Measurements from ENCODE around the gene CNTNAP4. TPM values are rescaled to one million over a fixed set of nuclear protein-coding genes. Genes with fewer than 3 reads are reported as not detected.

The CNTNAP4 gene
- total RNA-seq, 2 donors from 2014 or later: not detected

DNA sequence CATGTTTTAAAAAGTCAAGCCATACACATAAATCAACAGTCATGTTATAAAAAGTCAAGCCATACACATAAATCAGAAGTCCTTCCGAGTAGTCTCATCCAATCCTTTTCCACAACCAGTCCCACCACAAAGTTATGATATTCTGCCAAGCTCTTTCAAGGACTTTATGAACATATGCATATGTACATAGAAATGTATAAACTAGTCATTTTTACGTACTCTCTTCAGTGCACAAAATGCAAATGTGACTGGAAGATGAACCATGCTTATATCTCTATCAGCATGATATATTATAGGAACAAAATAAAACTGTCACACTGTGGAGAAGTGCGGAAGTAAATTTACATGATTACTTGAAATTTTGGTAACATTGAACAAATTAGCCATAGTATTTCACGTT lies 200.9 kb downstream of the CNTNAP4 start:
- TF ChIP-seq, protein P1, sequence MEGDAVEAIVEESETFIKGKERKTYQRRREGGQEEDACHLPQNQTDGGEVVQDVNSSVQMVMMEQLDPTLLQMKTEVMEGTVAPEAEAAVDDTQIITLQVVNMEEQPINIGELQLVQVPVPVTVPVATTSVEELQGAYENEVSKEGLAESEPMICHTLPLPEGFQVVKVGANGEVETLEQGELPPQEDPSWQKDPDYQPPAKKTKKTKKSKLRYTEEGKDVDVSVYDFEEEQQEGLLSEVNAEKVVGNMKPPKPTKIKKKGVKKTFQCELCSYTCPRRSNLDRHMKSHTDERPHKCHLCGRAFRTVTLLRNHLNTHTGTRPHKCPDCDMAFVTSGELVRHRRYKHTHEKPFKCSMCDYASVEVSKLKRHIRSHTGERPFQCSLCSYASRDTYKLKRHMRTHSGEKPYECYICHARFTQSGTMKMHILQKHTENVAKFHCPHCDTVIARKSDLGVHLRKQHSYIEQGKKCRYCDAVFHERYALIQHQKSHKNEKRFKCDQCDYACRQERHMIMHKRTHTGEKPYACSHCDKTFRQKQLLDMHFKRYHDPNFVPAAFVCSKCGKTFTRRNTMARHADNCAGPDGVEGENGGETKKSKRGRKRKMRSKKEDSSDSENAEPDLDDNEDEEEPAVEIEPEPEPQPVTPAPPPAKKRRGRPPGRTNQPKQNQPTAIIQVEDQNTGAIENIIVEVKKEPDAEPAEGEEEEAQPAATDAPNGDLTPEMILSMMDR (IDR thresholded peaks at IDR 0.05): no peak

DNA sequence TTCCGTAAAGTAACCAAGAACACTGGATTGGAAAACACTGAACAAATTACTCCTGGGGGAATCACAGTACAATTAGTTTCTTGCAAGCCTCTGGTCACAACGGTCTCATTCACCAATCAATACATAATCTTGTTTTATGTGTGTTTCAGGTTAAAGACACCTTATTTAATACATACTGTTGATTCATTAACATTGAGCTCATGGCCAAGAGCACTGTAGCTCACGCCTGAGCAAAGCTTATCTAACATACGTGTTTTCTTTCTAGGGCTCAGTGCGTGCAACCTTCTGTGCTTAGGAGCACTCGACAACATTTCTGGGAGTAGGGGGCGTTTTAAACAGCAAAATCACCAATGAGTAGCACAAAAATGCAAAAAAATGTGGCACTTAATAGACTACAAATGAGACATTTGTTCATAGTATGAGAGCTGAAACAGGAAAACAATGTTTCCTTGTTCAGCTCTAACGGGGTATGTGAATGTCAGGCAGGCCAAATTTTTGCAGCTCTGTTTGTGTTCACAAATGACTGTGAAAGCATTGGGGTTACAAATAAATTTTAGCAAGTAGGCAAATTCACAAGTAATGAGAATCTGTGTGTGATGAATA lies 206.2 kb downstream of the CNTNAP4 start:
- Histone ChIP-seq H3K4me1 (no peaks in the 10 kb centered on the region), H3K27me3 (no peaks in the 10 kb centered on the region), H3K27ac (no peak overlapping the region), H3K4me3 (no peak overlapping the region), H3K9me3 (no peaks in the 10 kb centered on the region), H3K36me3 (no peaks in the 10 kb centered on the region)
- no peak for DNase-seq (ENCODE audit: low spot score)
- TF ChIP-seq, protein P1 (IDR thresholded peaks at IDR 0.05): no peak

More for the DNA sequence above, 200.9 kb downstream of the CNTNAP4 start:
- no peak overlapping the region for H3K4me3 ChIP-seq
- H3K27me3 ChIP-seq: no peaks in the 10 kb centered on the region
- no peak for DNase-seq (ENCODE audit: low spot score)
- no peak overlapping the region for H3K27ac ChIP-seq
- no peaks in the 10 kb centered on the region for H3K36me3 ChIP-seq
- H3K9me3 ChIP-seq: no peaks in the 10 kb centered on the region
- no peaks in the 10 kb centered on the region for H3K4me1 ChIP-seq

DNA sequence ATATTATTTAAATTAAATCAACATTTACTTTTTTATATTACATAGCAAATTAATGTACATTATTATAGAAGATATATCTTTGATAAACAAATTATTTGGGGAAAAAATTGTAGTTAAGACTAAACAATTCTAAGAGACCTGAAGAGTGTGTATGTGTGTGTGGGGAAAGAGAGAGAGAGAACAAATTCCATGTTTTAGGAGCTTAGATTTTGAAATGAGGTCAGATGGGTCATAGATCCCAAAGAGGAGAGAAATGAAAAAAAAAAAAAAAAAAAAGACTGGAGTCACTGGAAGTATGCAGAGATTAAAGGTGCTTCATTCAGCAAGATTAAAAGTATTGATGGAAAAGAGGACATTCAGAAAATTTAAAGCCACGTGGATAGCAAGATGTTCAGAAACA lies 206.8 kb downstream of the CNTNAP4 start:
- TF ChIP-seq, protein P1 (IDR thresholded peaks at IDR 0.05): no peak
- Histone ChIP-seq H3K4me3 (no peak overlapping the region), H3K27me3 (no peaks in the 10 kb centered on the region), H3K9me3 (no peaks in the 10 kb centered on the region), H3K4me1 (no peaks in the 10 kb centered on the region), H3K36me3 (no peaks in the 10 kb centered on the region), H3K27ac (no peak overlapping the region)
- DNase-seq (ENCODE audit: low spot score): no peak

DNA sequence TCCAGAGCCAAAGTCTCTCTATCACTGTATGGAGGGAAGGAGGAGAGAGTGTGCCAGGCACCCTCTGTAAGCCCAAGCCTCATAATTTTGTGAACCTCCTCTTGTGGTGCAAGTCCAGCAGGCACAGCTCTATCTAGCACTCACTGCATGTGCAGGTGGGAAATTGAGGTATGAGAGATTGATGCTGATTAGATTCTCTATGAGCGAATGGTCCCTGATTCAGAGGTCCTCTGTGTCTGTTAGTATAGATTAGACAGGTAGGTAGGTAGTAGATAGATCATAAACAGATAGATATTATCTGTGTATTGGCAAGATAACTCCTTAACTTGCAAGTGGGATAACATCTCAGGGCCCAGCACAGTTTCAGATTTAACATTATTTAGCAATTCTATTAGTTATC lies 209.5 kb downstream of the CNTNAP4 start:
- no peak overlapping the region for H3K27ac ChIP-seq
- no peak overlapping the region for H3K4me3 ChIP-seq
- DNase-seq (ENCODE audit: low spot score): no peak
- no peaks in the 10 kb centered on the region for H3K9me3 ChIP-seq
- no peaks in the 10 kb centered on the region for H3K4me1 ChIP-seq
- TF ChIP-seq, protein P1 (IDR thresholded peaks at IDR 0.05): no peak
- no peaks in the 10 kb centered on the region for H3K36me3 ChIP-seq
- no peaks in the 10 kb centered on the region for H3K27me3 ChIP-seq

DNA sequence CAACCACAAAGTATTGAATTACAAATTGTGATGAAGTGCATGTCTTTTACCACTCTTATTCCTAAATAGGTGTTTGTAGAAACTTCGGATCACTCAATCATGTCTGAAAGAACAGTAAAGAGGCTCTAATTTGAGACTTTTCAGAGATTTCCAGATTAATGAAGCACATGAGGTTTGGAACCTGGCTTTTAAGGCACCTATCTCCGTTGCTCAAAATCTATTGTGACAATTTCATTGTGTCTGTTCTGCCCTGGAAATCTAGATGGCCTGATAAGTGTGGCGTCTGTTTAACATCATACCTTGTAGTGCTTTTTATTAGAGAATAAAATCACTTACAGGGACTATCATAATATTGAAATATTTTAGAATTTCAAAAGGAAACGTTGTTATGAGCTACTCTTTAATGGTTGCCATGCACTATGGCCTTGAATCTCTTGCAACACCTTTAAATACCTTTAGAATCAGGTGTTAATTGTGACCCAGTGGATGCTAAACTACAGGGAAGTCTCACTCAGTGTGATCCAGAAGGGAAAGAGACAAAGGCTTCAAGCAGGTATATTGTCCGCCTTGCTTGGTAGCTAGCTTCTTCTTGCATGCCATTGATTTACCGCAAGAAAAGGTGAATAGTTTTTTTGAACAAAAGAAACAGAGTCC lies 210.3 kb downstream of the CNTNAP4 start:
- TF ChIP-seq, protein P1 (IDR thresholded peaks at IDR 0.05): no peak
- Histone ChIP-seq H3K27ac (no peak overlapping the region), H3K9me3 (no peaks in the 10 kb centered on the region), H3K36me3 (no peaks in the 10 kb centered on the region), H3K4me1 (no peaks in the 10 kb centered on the region), H3K4me3 (no peak overlapping the region), H3K27me3 (no peaks in the 10 kb centered on the region)
- DNase-seq (ENCODE audit: low spot score): no peak

DNA sequence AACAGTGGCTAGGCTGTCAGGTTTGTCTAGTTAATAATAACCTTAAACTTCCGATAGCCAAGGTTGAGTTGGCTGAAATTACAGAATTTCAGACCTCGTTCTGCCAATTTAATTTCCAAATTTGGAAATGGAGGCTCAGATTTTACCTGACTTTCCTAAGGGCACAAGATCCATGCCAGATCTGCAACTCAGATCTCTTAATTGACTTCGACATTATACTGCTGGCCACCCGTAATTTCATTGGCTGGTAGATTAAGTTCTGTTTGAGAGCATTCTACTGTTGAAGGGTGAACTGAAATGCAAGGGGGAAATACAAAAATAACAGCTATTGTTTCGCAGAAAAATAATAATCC lies 210.8 kb downstream of the CNTNAP4 start:
- H3K9me3 ChIP-seq: no peaks in the 10 kb centered on the region
- DNase-seq (ENCODE audit: low spot score): no peak
- no peak overlapping the region for H3K4me3 ChIP-seq
- no peaks in the 10 kb centered on the region for H3K4me1 ChIP-seq
- no peaks in the 10 kb centered on the region for H3K36me3 ChIP-seq
- no peaks in the 10 kb centered on the region for H3K27me3 ChIP-seq
- no peak overlapping the region for H3K27ac ChIP-seq
- TF ChIP-seq, protein P1 (IDR thresholded peaks at IDR 0.05): no peak

Measured in right atrium auricular region (tissue), 2 donors.